NCI-H460 (cell line): ENCODE measurements around the gene MYO10. TPM values are rescaled to one million over a fixed set of nuclear protein-coding genes. Genes with fewer than 3 reads are reported as not detected.
"Not testable (repeated sequence)": the region's sequence is repeated elsewhere in the genome, so short reads cannot be mapped to it uniquely, and the experiment has no call there.

Experiments
- DNase-seq: peaks from one replicate; pipeline ENCODE4 v3.0.0-alpha.2; 2016; ENCODE audit warnings: low read depth; ENCODE audit errors: extremely low read depth
- total RNA-seq: library from RNA; depleted of rRNA; stranded (reverse); fragments of >200 nt; shearing (Covaris generic); gene quantifications from 2 replicates; pipeline ENCODE4 v1.2.3, GENCODE V29; 2014

The MYO10 gene
- total RNA-seq, 1 experiment from 2014 or later = 13.0 TPM

GRCh38 chr5:16889972-16890519, 46.0 kb downstream of the MYO10 start:
- peak; percentile 27 for DNase-seq

- DNase-seq = peak; percentile 32
These were observed 46.7 kb downstream of the MYO10 start for GRCh38 chr5:16889203-16889971.

- peak; percentile 43 for DNase-seq
These were observed 47.4 kb downstream of the MYO10 start for GRCh38 chr5:16888694-16889124.

- DNase-seq = no peak
These were observed 49.2 kb downstream of the MYO10 start for GRCh38 chr5:16886793-16887345.

GRCh38 chr5:16886366-16886736, 49.7 kb downstream of the MYO10 start:
- peak; percentile 77 for DNase-seq

GRCh38 chr5:16885635-16886365, 50.3 kb downstream of the MYO10 start:
- DNase-seq = no peak

GRCh38 chr5:16884595-16884994, 51.5 kb downstream of the MYO10 start:
- DNase-seq = no peak

GRCh38 chr5:16883806-16884205, 52.3 kb downstream of the MYO10 start:
- no peak for DNase-seq

GRCh38 chr5:16883176-16883575, 52.9 kb downstream of the MYO10 start:
- no peak for DNase-seq

GRCh38 chr5:16881251-16881650, 54.8 kb downstream of the MYO10 start:
- DNase-seq = no peak

GRCh38 chr5:16880547-16880946, 55.5 kb downstream of the MYO10 start:
- no peak for DNase-seq

GRCh38 chr5:16879650-16880049, 56.4 kb downstream of the MYO10 start:
- DNase-seq = no peak

GRCh38 chr5:16879191-16879590, 56.9 kb downstream of the MYO10 start:
- DNase-seq = no peak

- DNase-seq = no peak
These were observed 58.7 kb downstream of the MYO10 start for GRCh38 chr5:16877267-16877935.

GRCh38 chr5:16874424-16874823, 61.7 kb downstream of the MYO10 start:
- not testable (repeated sequence) for DNase-seq

- DNase-seq = no peak
These were observed 64.2 kb downstream of the MYO10 start for GRCh38 chr5:16871746-16872339.

- DNase-seq = no peak
These were observed 65.2 kb downstream of the MYO10 start for GRCh38 chr5:16870878-16871277.

- DNase-seq = no peak
These were observed 66.0 kb downstream of the MYO10 start for GRCh38 chr5:16869821-16870796.

- no peak for DNase-seq
These were observed 68.5 kb downstream of the MYO10 start for GRCh38 chr5:16867577-16867953.
